GM06990 (cell line): ENCODE data around the gene RBPMS2.

Experiments used
- DNase-seq: peaks from one replicate; pipeline ENCODE4 v3.0.0-alpha.2; 2011; ENCODE audit not compliant: insufficient read length; ENCODE audit errors: extremely low read depth
- H3K27me3 ChIP-seq: replicated peaks from 2 replicates; pipeline ENCODE4 v1.6.0; 2011; ENCODE audit warnings: low read length; ENCODE audit not compliant: control insufficient read depth, insufficient read depth
- H3K36me3 ChIP-seq: 2 replicates; pipeline ENCODE4 v1.5.1; 2011; ENCODE audit warnings: low read length; ENCODE audit not compliant: control insufficient read depth, insufficient read depth
- H3K4me3 ChIP-seq: replicated peaks from 2 replicates; pipeline ENCODE4 v1.5.1; 2011; ENCODE audit warnings: low read depth, mild to moderate bottlenecking, control low read depth, low read length
- TF ChIP-seq, protein P1 (sequence below): IDR thresholded peaks from 2 replicates; pipeline ENCODE4 v1.5.1; 2011; ENCODE audit warnings: low read length, control low read depth, mild to moderate bottlenecking, inconsistent platforms; ENCODE audit not compliant: insufficient read depth, poor library complexity, severe bottlenecking

Gene RBPMS2

DNA sequence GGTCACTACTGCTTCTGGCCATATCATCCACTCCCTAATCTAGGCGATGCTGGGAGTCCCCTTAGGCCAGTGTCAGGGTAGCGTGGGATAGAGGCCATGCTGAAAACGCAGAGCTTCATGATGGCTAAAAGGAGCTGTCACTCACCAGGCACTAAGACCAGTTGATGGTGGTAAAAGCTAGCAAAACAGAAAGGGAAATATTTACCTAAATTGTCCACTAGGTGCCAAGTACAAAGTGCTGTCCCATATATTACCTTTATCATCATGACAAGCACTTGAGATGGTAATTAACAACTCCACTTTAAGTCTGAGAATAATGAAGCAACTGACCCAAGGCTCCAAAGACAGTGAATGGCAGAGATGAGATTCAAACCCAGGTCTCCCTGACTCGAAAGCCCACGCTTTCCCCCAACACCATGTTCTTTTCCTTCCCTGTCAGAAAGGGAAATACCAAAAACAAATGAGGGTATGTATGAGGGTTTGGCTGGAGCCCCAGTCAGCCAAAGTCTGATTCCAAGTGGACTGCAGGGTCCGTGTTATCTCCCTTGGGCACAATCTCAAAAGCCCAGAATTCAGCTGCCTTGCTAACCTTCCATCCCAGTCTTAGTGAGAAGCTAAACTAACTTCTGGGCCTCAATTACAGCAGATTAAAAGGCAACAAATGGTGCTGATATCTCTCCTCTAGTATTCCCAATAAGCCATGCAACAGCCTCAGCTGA is 84.7 kb downstream of the RBPMS2 start:
- no peaks in the 10 kb centered on the region for H3K27me3 ChIP-seq
- no peak overlapping the region for H3K4me3 ChIP-seq
- TF ChIP-seq, protein P1, sequence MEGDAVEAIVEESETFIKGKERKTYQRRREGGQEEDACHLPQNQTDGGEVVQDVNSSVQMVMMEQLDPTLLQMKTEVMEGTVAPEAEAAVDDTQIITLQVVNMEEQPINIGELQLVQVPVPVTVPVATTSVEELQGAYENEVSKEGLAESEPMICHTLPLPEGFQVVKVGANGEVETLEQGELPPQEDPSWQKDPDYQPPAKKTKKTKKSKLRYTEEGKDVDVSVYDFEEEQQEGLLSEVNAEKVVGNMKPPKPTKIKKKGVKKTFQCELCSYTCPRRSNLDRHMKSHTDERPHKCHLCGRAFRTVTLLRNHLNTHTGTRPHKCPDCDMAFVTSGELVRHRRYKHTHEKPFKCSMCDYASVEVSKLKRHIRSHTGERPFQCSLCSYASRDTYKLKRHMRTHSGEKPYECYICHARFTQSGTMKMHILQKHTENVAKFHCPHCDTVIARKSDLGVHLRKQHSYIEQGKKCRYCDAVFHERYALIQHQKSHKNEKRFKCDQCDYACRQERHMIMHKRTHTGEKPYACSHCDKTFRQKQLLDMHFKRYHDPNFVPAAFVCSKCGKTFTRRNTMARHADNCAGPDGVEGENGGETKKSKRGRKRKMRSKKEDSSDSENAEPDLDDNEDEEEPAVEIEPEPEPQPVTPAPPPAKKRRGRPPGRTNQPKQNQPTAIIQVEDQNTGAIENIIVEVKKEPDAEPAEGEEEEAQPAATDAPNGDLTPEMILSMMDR = no peak
- peaks cover 36% of the 10 kb centered on the region for H3K36me3 ChIP-seq
- no peak for DNase-seq

DNA sequence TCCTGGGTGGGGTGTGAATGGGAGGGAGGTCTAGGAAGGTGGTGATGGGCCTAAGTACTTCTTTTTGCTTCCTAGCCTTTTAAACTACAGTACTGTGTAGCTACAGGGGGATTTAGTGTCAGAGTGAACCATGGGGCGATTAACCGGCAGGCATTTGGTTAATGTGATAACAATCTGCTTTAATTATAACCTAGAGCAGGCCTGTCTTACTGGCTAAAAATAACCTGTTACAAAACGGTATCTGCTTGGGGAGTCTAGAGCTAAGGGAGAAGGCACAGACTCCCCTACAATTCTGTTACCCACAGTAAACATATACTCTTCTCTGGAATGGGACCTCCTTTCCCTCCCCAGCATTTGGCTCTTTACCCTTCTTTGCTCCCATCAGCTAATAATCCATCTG is 85.4 kb downstream of the RBPMS2 start:
- TF ChIP-seq, protein P1 = no peak
- H3K4me3 ChIP-seq = no peak overlapping the region
- peaks cover 41% of the 10 kb centered on the region for H3K36me3 ChIP-seq
- no peak for DNase-seq
- no peaks in the 10 kb centered on the region for H3K27me3 ChIP-seq
